Stomach (tissue), 9 donors: ENCODE measurements around the gene C1QTNF5. TPM values are rescaled to one million over a fixed set of nuclear protein-coding genes. Genes with fewer than 3 reads are reported as not detected.

Source experiments
- DNase-seq, 2 donors: peaks; one replicate each; pipeline versions ENCODE4 v3.0.0 to v3.0.0-alpha.2; 2013 to 2019
- H3K27ac ChIP-seq, 5 donors: fragments of 200-600 bp in 4 of 5; sonication (generic) in 4 of 5; one replicate each; pipeline ENCODE4 v1.5.1; 2013 to 2019; ENCODE audit warnings: mild to moderate bottlenecking in 1 of 5, moderate library complexity in 1 of 5
- H3K27me3 ChIP-seq, 3 donors: fragments of 200-600 bp; sonication (generic); one replicate each; pipeline ENCODE4 v1.5.1; 2017 to 2019; ENCODE audit warnings: mixed run types in 1 of 3
- H3K36me3 ChIP-seq, 4 donors: fragments of 200-600 bp; sonication (generic); 1 replicate in 3 of 4; 2 replicates in 1 of 4; pipeline ENCODE4 v1.5.1; 2016 to 2019
- H3K4me1 ChIP-seq, 4 donors: fragments of 200-600 bp; sonication (generic); one replicate each; pipeline ENCODE4 v1.5.1; 2016 to 2019
- H3K4me3 ChIP-seq, 4 donors: fragments of 200-600 bp; sonication (generic) in 3 of 4; one replicate each; pipeline ENCODE4 v1.5.1; 2016 to 2019; ENCODE audit warnings: mild to moderate bottlenecking in 1 of 4
- H3K9me3 ChIP-seq, 4 donors: fragments of 200-600 bp; sonication (generic); one replicate each; pipeline ENCODE4 v1.5.1; 2016 to 2019
- EP300 ChIP-seq: sonication (generic); formaldehyde crosslinking; IDR thresholded peaks from one replicate; pipeline ENCODE4 v1.6.1; 2017; ENCODE audit warnings: antibody characterized with exemption
- POLR2A ChIP-seq, 4 donors: fragments of 450-650 bp; IDR thresholded peaks; one replicate each; pipeline ENCODE4 v1.6.1; 2016; ENCODE audit warnings: antibody characterized with exemption in 4 of 4, control low read depth in 2 of 4, mild to moderate bottlenecking in 1 of 4, moderate library complexity in 1 of 4
- POLR2AphosphoS5 ChIP-seq, 3 donors: sonication (generic); formaldehyde crosslinking; IDR thresholded peaks; one replicate each; pipeline ENCODE4 v1.6.1; 2016; ENCODE audit warnings: antibody characterized with exemption in 3 of 3
- WGBS, 5 donors: extraction: QIAGEN DNeasy Blood & Tissue Kit in 3 of 5; methylation state at CpG; one replicate each; pipeline versions ENCODE4 v1.1.5 to v1.1.7; 2013 to 2018; 5-methylcytosine and 5-hydroxymethylcytosine counted together
- intact Hi-C: fragments of 100-400 bp; cut with DNase I; formaldehyde crosslinking; loops from one replicate; pipeline ENCODE4 v1.15.1; 2023; ENCODE audit warnings: low total_unique reads
- polyA plus RNA-seq, 3 donors: library from polyadenylated mRNA; stranded (reverse); fragments of 200-250 nt; gene quantifications; one replicate each; pipeline ENCODE4 v1.2.3, GENCODE V29; 2013
- total RNA-seq, 5 donors: library from RNA; depleted of rRNA; stranded (reverse); fragments of >200 nt; gene quantifications; one replicate each; pipeline versions ENCODE4 v1.1.0 to v1.2.3, GENCODE V29; 2014 to 2016
- TF ChIP-seq, protein P1 (sequence below), 7 experiments: fragments of 450-650 bp in 4 of 7; fragments of 200-600 bp in 3 of 7; sonication (generic) in 3 of 7; IDR thresholded peaks; one replicate each; pipeline ENCODE4 v1.5.1; 2016 to 2019; ENCODE audit warnings: antibody characterized with exemption in 7 of 7, control low read depth in 2 of 7, mild to moderate bottlenecking in 1 of 7
- donor health status: healthy with polysubstance abuse.
- donor health status: Bipolar disorder and iron deficiency.
- donor health status: healthy.

The C1QTNF5 gene
- total and polyA plus RNA-seq, 8 donors = 11.4 to 169 (median 19.0) TPM

DNA sequence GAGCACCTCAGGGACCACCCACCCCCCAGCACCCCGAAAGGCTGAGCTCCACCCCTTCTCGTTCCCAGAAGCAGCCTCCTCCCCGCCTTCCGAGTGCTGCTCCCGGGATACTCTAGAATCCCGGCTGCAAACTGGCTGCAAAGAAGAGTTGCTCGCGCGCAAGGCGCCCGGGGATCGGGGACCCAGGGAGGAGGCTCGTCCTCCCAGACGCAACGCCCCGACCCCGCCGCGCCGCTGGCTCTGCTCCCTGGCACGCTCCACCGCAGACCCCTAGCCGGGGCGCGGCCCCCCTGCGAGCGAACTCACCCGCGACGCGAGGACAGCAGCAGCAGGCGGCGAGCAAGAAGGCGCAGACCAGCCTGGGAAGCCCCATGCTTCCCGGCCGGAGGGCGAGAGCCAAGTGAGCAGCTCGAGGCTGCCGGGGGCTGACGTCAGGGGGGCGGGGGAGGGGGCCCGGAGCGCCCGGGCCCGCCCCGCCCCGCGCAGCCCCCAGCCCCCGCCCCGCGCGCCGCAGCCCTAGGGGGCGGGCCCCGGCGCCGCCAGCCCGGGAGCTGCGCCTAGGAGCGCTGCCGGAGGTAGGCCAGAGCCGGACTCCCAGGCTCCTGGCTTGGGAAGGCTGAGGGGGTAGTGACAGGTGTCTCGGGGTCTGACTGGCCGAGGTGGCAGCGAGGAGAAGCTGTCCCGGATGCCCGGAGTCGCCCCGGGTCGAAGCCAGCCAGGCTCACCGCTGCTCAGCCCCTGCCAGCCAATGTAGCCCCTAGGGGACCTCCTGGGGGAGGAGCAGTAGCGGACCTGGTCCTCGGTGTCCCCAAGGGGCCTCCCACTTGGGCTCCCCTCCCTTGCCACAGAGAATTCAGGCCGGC lies 23.7 kb downstream of the C1QTNF5 start, which contains the start of gene MCAM:
Gene MCAM (minus strand): TSS at position 402 of the 863 bp plus-strand sequence. CDS start 29 bp downstream, at position 373.
- Histone ChIP-seq H3K4me1 (peaks cover 56 to 85% (median 73%) of the 10 kb centered on the region in 4 donors), H3K27me3 (peaks cover 0 to 74% (median 48%) of the 10 kb centered on the region in 3 donors), H3K9me3 (no peaks in the 10 kb centered on the region), H3K36me3 (peaks cover 0 to 25% (median 14%) of the 10 kb centered on the region in 4 donors), H3K4me3 (peak within 1 kb of the TSS; percentile 58 to 70 (median 66)), H3K27ac (peak within 1 kb of the TSS; percentile 72 to 95 (median 91))
- TF ChIP-seq, protein P1, sequence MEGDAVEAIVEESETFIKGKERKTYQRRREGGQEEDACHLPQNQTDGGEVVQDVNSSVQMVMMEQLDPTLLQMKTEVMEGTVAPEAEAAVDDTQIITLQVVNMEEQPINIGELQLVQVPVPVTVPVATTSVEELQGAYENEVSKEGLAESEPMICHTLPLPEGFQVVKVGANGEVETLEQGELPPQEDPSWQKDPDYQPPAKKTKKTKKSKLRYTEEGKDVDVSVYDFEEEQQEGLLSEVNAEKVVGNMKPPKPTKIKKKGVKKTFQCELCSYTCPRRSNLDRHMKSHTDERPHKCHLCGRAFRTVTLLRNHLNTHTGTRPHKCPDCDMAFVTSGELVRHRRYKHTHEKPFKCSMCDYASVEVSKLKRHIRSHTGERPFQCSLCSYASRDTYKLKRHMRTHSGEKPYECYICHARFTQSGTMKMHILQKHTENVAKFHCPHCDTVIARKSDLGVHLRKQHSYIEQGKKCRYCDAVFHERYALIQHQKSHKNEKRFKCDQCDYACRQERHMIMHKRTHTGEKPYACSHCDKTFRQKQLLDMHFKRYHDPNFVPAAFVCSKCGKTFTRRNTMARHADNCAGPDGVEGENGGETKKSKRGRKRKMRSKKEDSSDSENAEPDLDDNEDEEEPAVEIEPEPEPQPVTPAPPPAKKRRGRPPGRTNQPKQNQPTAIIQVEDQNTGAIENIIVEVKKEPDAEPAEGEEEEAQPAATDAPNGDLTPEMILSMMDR (IDR thresholded peaks at IDR 0.05) = no peak
- TF ChIP-seq POLR2AphosphoS5 (IDR thresholded peaks at IDR 0.05) = peak; percentile 39 to 84 (median 84)
- intact Hi-C loops = no loop called here
- WGBS, 5 donors = 0 to 20% (median 3%) methylated on average over 2 to 74 of the region's 74 CpGs
- peak in 1 of 2 donors; percentile 89 for DNase-seq

DNA sequence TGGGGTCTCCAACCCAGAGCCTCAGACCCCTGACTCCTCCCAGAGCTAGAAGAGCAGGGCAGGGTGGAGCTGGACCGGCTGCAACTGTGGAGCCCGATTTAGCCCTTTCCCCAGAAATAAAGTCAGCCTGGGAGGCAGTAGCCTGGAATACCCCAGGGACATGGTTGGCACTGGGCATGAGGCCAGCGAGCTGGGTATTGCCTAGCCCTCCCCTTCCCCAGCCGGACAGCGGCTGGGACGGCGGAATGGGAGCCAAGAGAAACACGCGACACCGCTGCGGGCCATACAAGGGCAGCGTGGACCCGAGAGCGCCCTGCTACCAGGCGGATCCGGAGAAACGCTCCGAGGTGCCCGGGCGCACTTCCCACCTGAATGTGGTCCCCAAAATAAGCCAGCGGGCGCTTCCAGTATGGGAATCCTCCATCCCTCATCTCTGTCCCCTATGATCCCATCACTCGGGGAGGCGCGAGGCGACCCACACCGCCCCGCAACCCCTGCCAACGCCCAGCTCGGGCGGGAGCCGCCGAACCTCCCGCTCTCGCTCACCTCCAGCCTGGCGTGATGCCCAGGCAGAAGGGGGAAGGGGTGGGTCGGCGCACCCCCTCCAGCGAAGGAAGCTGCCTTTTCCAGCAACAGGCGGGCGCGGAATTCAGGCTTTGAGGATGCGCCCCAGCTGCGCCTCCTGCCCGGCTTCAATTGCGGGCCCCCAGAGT lies 24.5 kb downstream of the C1QTNF5 start:
- peaks cover 0 to 73% (median 48%) of the 10 kb centered on the region in 3 donors for H3K27me3 ChIP-seq
- H3K36me3 ChIP-seq = peaks cover 7 to 33% (median 20%) of the 10 kb centered on the region in 4 donors
- WGBS, 5 donors = 0 to 2% (median 0%) methylated on average over 12 to 46 of the region's 46 CpGs
- intact Hi-C loops = no loop called here
- peak in 1 of 2 donors; percentile 84 for DNase-seq
- TF ChIP-seq, protein P1 (IDR thresholded peaks at IDR 0.05) = no peak
- TF ChIP-seq POLR2A (IDR thresholded peaks at IDR 0.05) = no peak
- no peak for TF ChIP-seq EP300
- no peak for TF ChIP-seq POLR2AphosphoS5 (IDR thresholded peaks at IDR 0.05)
- peak overlapping the region; percentile 58 to 70 (median 66) for H3K4me3 ChIP-seq
- peak overlapping the region; percentile 72 to 95 (median 91) for H3K27ac ChIP-seq
- no peaks in the 10 kb centered on the region for H3K9me3 ChIP-seq
- peaks cover 48 to 77% (median 65%) of the 10 kb centered on the region in 4 donors for H3K4me1 ChIP-seq

DNA sequence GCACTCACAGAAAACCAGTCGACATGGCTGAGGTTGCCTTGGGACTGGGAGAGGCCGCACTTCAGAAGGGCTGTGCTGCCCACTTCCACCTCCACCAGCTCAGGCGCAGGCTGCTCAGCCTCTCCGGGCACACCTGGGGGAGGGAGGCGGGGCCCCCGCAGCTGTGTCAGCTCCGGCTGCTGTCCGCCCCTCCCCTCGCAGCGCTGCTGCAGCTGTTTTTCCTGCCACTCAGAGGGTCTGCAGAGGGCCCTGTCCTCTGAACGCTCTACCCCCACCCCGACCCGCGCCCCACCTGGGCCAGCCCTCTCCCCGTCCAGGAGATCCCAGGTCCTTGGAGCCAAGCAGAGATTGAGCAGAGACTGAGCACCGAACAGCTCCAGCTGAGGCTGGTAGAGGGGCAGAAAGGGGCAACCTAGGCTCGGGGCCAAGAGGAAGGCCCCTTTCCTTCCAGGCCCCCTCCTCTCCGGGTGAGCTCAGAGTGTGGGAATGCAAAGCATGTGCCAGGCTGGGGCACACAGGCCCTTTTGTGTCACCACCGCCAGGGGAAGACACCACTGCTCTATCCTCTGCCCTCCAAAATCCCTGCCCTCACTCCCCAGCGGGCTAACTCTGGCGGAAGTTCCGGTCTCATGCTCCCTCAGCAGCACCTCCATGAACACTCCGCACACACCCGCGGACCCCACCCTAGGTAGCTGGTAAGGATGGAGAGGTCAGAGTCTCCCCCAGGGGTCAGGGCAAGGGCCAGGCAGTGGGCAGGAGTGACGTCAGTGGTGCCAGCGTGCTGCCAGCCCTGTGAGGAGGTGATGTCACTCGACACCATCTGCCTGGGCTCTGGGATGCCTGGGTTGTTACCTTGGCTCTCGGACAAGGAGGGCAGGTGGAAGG lies 25.3 kb downstream of the C1QTNF5 start:
- WGBS, 5 donors = 4 to 9% (median 5%) methylated on average over 15 to 29 of the region's 29 CpGs
- no peaks in the 10 kb centered on the region for H3K9me3 ChIP-seq
- intact Hi-C loops = no loop called here
- peak overlapping the region; percentile 5 to 95 (median 91) for H3K27ac ChIP-seq
- peaks cover 40 to 76% (median 60%) of the 10 kb centered on the region in 4 donors for H3K4me1 ChIP-seq
- peaks cover 9 to 41% (median 26%) of the 10 kb centered on the region in 4 donors for H3K36me3 ChIP-seq
- peak overlapping the region; percentile 58 to 70 (median 66) for H3K4me3 ChIP-seq
- peak in 1 of 2 donors; percentile 82 for DNase-seq
- TF ChIP-seq POLR2A (IDR thresholded peaks at IDR 0.05) (no peak), POLR2AphosphoS5 (IDR thresholded peaks at IDR 0.05) (no peak)
- H3K27me3 ChIP-seq = peaks cover 0 to 65% (median 41%) of the 10 kb centered on the region in 3 donors

DNA sequence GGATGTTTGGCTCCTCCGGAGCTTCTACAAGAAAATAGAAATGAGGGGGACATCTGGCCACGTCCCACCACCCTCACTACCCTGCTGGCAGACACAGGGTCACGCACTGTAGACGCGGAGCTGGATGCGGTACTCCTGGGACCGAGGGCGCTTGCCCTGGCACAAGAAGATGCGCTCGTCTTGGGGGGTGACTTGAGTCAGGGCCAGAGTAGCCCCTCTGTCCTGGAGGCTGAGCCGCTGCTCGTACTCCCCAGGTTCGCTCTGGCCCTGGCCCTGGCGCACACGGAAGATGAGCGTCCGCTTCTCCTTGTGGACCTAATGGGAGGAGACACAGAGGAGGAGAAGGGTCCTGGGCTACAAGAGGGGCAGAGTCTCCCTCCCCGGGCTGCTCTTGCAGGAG lies 26.0 kb downstream of the C1QTNF5 start:
- H3K36me3 ChIP-seq = peaks cover 9 to 48% (median 32%) of the 10 kb centered on the region in 4 donors
- H3K4me3 ChIP-seq = peak overlapping the region; percentile 58 to 70 (median 66)
- DNase-seq = no peak
- WGBS, 5 donors = 68 to 80% (median 77%) methylated on average over 5 to 18 of the region's 18 CpGs
- peak overlapping the region in 4 of 5 donors; percentile 90 to 95 (median 92) for H3K27ac ChIP-seq
- H3K27me3 ChIP-seq = peaks cover 0 to 58% (median 37%) of the 10 kb centered on the region in 3 donors
- no peaks in the 10 kb centered on the region for H3K9me3 ChIP-seq
- peaks cover 36 to 69% (median 53%) of the 10 kb centered on the region in 4 donors for H3K4me1 ChIP-seq
- intact Hi-C loops = no loop called here
- TF ChIP-seq POLR2A (IDR thresholded peaks at IDR 0.05) (no peak), POLR2AphosphoS5 (IDR thresholded peaks at IDR 0.05) (no peak), EP300 (no peak)
- TF ChIP-seq, protein P1 (IDR thresholded peaks at IDR 0.05) = no peak
